Activated CD8-positive, alpha-beta memory T cell treated with anti-CD3 and anti-CD28 coated beads for 48 hours (primary cell): ENCODE measurements around the gene PRR15.

Source experiments
- DNase-seq, 3 experiments: peaks; one replicate each; pipeline ENCODE4 v3.0.0-alpha.2; 2020; ENCODE audit warnings: low read depth in 2 of 3, low spot score in 2 of 3

The PRR15 gene

GRCh38 chr7:29567174-29567573, 3.5 kb downstream of the PRR15 start:
- no peak for DNase-seq

DNA sequence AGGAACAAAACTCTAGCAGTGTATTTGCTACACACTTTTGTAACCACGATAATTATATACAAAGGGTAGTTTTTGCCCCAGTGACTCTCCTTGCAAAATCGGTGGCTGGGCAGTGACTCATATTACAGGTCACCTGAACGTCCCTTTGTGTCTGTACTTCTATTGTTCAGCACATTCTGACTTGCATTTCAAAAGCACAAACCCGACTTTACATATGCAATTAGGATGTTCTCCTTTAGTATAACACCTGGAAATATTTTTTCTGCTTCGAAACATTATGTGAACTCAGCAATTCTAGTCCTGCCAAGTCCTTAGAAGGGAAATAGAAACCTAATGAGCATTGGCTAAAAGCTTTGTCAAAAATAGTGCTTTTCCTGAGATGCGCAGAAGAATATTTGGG, 6.0 kb downstream of the PRR15 start:
- DNase-seq, result no peak

- DNase-seq, result no peak
Observed at GRCh38 chr7:29572558-29572957, 8.9 kb downstream of the PRR15 start.

DNA sequence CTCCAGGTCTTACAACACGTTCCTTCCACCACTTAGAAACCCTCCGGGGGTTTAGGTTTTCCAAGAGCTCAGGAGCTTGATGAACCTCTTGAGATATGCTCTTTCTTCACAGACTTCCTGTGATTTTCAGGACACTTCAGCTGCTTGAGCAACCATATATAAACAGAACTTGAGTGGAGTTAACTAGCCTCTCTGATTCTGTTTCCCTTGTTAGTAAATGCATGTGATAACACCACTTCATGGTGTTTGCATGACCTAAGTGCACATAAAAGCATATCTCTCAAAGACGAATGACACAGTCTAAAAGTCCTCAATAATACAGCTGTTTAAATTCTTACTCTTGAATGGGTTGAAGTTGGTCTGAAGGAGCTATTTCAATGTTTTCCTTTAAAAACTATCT, 9.9 kb downstream of the PRR15 start:
- DNase-seq, result no peak

GRCh38 chr7:29574659-29575058, 11.0 kb downstream of the PRR15 start:
- no peak for DNase-seq

GRCh38 chr7:29587195-29587808, 23.7 kb downstream of the PRR15 start:
- DNase-seq, result no peak

DNA sequence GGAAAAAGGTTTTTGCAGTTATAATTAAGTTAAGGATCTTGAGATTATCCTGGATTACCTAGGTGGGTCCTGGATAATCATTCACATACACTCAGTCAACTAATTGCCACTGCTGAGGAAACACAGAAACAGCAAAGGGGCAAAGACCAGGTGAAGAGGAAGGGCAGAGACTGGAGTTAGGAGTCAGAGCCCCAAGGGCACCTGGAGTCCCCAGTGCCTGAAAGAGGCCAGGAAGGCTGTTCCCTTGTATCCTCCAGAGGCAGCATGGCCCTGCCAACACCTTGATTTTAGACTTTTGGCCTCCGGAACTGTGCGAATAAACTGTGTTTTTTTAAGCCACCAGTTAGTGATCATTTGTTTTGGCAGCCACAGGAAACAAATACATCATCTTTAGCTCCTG, 24.6 kb downstream of the PRR15 start:
- no peak for DNase-seq

DNA sequence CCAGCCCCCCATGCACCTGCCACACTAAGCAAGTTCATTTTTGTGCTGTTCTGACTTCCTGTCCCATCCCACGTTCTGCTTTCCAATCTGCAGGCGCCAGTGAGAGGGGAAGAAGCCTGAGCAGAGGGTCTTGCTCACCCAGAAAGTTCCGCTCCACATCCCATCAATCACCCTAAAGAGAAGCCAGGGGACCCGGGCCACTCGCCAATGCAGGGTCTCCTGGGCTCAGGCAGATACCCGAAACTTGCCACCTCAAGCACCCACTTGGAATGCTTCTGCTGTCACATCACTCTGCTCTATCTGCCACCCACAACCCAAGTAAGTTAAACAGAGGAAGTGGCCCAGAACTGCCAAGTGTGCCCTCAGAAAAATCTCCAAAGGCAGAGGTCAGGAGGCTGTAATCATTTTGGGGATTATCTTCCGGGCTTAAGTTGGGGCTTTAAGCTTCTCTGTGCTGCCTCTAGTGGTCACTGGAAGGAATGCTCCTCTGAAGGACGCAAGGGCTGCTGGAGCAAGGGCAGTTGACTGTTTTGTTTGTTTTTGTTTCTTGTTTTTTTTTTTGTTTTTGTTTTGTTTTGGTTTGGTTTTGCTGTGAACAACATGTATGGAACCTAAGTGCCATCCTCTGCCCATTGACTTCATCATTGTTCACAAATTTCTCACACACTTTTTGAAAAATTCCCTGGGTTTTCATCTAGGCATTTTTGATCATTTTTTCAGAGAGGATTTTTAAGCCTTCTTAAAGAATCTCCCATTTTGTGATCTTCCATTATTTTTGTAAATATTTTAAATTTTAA, 25.5 kb downstream of the PRR15 start:
- DNase-seq, result no peak

DNA sequence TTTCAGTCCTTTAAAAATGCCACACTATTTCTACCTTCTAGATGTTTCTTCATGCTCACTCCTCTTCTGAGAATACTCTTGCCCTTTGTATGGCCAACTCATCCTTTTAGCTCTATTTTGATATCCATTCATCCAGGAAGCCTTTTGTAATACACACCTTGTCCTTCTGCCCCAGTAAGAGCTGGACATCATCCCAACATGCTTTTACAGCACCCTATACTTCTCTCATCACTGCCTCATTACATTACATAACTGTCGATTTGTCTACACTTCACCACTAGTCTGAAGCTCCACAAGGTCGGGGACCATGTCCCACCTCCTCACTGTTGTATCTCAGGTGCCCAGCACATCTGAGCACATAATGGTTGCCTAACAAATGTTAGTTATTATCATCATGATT, 29.2 kb downstream of the PRR15 start:
- no peak for DNase-seq

- no peak for DNase-seq
Observed at GRCh38 chr7:29593459-29593858, 29.8 kb downstream of the PRR15 start.

DNA sequence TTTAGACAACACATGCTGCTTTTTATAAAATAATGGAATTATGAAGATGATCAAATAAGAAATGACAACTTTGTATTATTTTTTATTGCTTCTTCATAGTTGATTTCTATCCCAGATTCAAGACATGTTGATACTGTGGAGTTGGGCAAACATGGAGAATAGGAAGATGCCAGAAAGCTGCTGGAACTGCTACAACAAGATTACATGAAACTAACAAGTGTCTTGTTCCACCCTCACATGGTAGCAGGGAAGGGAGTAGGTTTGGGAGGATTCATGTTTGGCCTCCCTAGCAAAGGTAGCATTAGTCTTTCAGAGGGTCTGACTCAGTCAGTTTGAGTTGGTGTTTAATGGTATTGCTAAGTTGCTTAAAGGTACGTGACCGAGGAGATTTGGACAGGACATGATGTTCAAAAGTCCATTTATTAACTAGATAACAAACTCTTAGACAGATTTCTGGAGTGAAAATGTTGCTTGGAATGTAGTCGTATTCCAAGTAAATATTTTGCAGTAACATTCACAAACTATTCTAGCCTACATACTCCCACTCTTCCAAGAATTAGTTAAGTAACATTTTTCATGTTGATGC, 33.1 kb downstream of the PRR15 start:
- DNase-seq, result no peak

GRCh38 chr7:29597266-29597665, 33.6 kb downstream of the PRR15 start:
- DNase-seq, result no peak

DNA sequence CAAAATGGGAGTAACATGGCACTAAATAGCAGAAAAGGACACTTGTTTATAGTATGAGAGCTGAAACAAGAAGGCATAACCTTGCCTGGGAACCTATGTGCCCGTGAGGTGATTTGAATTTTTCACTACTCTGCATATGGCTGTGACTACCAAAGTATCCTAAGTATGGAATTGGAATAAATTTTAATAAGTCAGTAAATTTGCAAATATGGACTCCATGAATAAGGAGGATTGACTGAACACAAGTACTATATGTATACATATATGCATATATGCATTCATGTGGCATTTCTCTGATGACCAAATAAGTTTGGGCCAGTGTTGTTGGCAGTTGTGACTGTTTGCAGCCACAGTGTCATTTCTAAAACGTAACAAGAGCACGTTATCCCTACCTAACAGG, 34.5 kb downstream of the PRR15 start:
- DNase-seq, result no peak

DNA sequence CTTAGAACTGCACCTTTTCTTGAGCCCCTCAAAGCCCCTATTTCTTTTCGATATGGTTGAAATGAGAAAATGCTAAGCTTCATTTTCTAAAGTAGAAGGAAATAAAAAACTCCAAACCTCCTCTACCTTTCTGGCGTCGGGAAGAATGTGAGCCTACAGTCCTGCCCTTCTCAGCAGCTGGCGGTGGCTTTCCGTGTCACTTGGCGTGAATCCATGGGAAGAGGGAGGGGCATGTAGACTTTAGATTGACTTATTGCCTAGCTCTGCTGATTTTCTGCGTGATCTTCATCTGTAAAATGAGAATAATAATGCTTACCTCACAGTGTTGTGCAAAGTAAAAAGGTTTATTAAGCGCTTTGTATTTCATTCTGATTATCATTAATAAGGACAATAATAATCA, 35.0 kb downstream of the PRR15 start:
- DNase-seq, result no peak

DNA sequence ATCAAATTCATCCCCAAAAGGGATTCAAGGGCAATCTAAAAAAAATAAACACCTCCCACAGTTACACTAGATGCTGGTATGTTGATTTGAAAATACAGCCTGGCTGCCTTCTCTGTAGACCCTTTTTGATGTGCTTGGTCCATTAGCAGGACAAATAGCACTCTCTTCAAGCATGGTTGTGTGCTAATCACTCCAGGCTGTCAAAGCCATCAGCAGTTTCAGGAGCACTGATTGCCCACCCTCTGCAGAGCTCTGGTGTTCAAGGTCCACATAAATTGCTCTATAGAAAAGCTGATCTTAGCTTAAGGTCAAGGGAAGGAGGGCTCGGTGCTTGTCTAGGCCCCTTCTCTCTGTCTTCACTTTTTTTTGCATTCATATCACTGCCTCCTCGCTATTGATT, 35.4 kb downstream of the PRR15 start:
- no peak for DNase-seq

DNA sequence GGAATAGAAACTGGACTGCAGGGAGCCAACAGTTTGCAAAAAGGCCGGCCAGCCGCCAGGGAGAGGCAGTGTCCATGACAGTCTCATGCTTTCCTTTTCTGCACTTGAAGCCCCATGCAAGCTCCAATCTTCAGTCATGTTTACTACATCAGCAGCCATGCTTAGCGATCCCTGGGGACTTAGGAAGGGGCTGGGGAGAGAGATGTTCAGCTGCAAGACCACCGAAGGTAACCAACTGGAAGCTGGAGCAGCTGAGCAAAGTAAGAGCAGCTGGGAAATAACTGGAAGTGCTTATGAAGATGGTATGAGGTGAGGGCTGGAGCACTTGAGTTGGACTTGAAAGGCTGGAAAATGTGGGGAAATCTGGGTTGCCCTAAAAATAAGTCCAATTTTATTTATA, 37.0 kb downstream of the PRR15 start:
- no peak for DNase-seq

DNA sequence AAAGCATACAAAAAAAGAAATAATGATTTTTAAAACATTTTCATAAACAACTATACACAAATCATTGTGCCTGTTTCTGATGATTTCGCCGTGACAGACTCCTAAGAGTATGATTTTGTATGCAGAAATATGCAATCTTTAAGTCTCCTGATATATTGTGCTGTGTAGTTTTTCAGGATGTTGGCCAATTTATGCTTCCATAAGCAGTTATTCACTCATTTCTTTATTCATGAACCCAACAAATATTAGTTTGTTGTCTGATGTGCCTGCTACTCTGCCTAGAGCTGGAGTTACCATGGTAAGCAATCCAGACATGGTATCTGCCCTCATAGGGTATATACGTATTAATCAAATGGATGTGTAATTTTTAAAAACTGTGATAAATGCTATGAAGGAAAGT, 40.4 kb downstream of the PRR15 start:
- no peak for DNase-seq

DNA sequence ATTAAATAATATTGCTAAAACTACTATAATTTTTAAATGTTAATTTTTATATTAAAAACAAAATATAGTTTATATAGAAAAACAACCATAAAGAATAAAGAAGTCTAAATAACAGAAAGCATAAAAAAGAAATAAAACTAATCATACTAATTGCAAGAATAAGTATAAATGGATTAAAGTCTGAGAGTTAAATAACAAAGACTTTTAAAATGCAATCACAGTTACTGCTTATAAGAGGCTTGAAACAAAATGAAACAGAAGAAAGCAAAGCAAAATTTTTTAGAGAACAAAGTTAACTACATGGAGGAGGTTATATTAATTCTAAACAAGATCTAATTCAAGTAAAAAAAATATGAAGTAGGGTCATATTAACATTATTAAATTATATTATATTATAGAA, 41.1 kb downstream of the PRR15 start:
- no peak for DNase-seq

- DNase-seq, result no peak
Observed at GRCh38 chr7:29605671-29606070, 42.0 kb downstream of the PRR15 start.

DNA sequence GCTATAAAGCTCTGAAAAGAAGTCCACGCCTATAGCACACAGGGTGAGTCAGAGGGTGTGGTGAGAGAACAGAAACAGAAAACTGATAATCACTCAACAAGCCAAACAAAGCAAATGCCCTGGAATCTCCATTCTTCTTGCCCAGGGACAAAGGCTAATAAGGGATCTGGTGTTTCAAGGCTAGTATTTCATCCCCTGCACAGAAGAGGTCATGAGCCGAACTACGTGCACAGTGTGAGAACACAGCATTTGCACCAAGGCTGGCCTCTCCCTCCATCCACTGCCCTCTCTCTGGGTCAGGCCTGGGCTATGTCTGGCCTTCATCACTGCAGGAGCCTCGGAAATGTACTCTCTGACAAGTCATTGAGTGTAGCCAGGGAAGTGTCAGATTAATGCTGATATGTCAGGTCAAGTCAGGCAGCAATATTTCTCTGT, 42.7 kb downstream of the PRR15 start:
- no peak for DNase-seq

- no peak for DNase-seq
Observed at GRCh38 chr7:29606830-29607229, 43.2 kb downstream of the PRR15 start.

DNA sequence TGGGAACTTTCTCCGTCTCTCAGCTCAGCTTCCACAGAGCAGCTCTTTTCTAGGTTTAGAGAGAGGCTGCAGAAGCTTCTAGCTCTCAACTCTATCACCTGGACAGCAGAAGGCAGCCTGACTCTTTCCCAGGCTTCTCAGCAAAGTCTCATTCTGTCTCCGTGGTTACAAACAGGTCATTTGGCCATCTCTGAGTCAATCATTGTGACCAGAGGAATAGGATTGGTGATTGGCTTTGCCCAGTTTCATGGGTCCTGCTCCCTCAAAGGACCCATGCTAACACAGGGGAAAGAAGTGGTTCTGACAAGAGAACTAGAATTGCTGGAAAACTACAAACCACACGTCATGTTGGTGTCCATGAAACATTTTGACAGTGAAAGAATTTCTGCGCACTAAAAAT, 43.6 kb downstream of the PRR15 start:
- DNase-seq, result no peak

GRCh38 chr7:29607889-29608288, 44.3 kb downstream of the PRR15 start:
- no peak for DNase-seq
